MCF 10A (cell line): ENCODE data around the gene PRR4. TPM values are rescaled to one million over a fixed set of nuclear protein-coding genes. Genes with fewer than 3 reads are reported as not detected.
A peak's percentile ranks its signal among the peaks of the same experiment; 100 is the strongest.

Source experiments
- BruUV-seq: library from RNA; stranded (reverse); fragments of 400-500 nt; replicated peaks from 2 replicates; lab custom pipeline; 2021; lab: Mats Ljungman, UMichigan
- CTCF ChIA-PET: fragments of 300-600 bp; sonication (Branson Sonifier 250); formaldehyde crosslinking; extraction: SDS; loops from one replicate; lab custom pipeline; 2021; ENCODE audit warnings: antibody characterized with exemption, inconsistent platforms; lab: Yijun Ruan, JAX
- POLR2A ChIA-PET: fragments of 300-600, 350-650 bp; sonication (Branson Sonifier 250); formaldehyde crosslinking; extraction: SDS; loops from one replicate; lab custom pipeline; 2020; ENCODE audit warnings: antibody characterized with exemption, inconsistent platforms; lab: Yijun Ruan, JAX
- DNase-seq: peaks from one replicate; pipeline ENCODE4 v3.0.0-alpha.2; 2018; ENCODE audit not compliant: unreplicated experiment
- H3K27ac Mint-ChIP-seq: one replicate; pipeline ENCODE4 v1.8.0; 2022; ENCODE audit warnings: mild to moderate bottlenecking, low read depth, mixed read lengths; ENCODE audit not compliant: unreplicated experiment
- H3K27me3 Mint-ChIP-seq: one replicate; pipeline ENCODE4 v1.8.0; 2022; ENCODE audit warnings: mixed read lengths; ENCODE audit not compliant: insufficient read depth, unreplicated experiment
- H3K36me3 Mint-ChIP-seq: one replicate; pipeline ENCODE4 v1.8.0; 2022; ENCODE audit warnings: mild to moderate bottlenecking, moderate library complexity, mixed read lengths; ENCODE audit not compliant: insufficient read depth, unreplicated experiment
- H3K4me1 Mint-ChIP-seq: one replicate; pipeline ENCODE4 v1.8.0; 2022; ENCODE audit warnings: mixed read lengths; ENCODE audit not compliant: insufficient read depth, unreplicated experiment
- H3K4me3 Mint-ChIP-seq: one replicate; pipeline ENCODE4 v1.8.0; 2022; ENCODE audit warnings: mild to moderate bottlenecking, moderate library complexity, mixed read lengths; ENCODE audit not compliant: unreplicated experiment
- H3K9me3 Mint-ChIP-seq: one replicate; pipeline ENCODE4 v1.8.0; 2022; ENCODE audit warnings: mixed read lengths; ENCODE audit not compliant: unreplicated experiment
- CTCF ChIP-seq: fragments of 200-600 bp; IDR thresholded peaks from one replicate; pipeline ENCODE4 v1.8.0; 2022; ENCODE audit warnings: antibody characterized with exemption, mild to moderate bottlenecking; ENCODE audit not compliant: unreplicated experiment
- intact Hi-C: fragments of 100-400 bp; cut with micrococcal nuclease; formaldehyde crosslinking; loops from 2 replicates; pipeline ENCODE4 v1.14.1; 2022
- total RNA-seq: library from RNA; stranded (reverse); gene quantifications from 2 replicates; pipeline ENCODE4 v1.2.3, GENCODE V29; 2022

The PRR4 gene
- total RNA-seq, 1 experiment from 2014 or later, result 7.7 TPM

- intact Hi-C loops, result no loop called here
- no TSS peak for BruUV-seq
- CTCF ChIA-PET, result interaction anchor here (0.6 to 0.7 kb wide), 2 partner anchors 90 to 210 kb away, joined by 3 to 4 read pairs; no protein-coding TSS in a partner anchor
- H3K9me3 Mint-ChIP-seq, result peaks cover 8% of the 10 kb centered on the region
- H3K27me3 Mint-ChIP-seq, result no peaks in the 10 kb centered on the region
- H3K4me3 Mint-ChIP-seq, result no peak overlapping the region
- H3K36me3 Mint-ChIP-seq, result no peaks in the 10 kb centered on the region
- TF ChIP-seq CTCF, result no peak
- H3K27ac Mint-ChIP-seq, result no peak overlapping the region
- DNase-seq, result no peak
- POLR2A ChIA-PET, result no interaction called here
- H3K4me1 Mint-ChIP-seq, result no peaks in the 10 kb centered on the region
These were observed 12.1 kb upstream of the PRR4 start for GRCh38 chr12:10861366-10861765.

GRCh38 chr12:10855807-10856206, 6.5 kb upstream of the PRR4 start:
- H3K9me3 Mint-ChIP-seq, result no peaks in the 10 kb centered on the region
- ChIA-PET POLR2A (interaction anchor here (0.7 kb wide), 1 partner anchor 633 kb away, joined by 3 read pairs; no protein-coding TSS in a partner anchor), CTCF (interaction anchor here (0.7 kb wide), 1 partner anchor 630 kb away, joined by 3 read pairs; no protein-coding TSS in a partner anchor)
- H3K36me3 Mint-ChIP-seq, result peaks cover 7% of the 10 kb centered on the region
- H3K27ac Mint-ChIP-seq, result no peak overlapping the region
- intact Hi-C loops, result no loop called here
- no TSS peak for BruUV-seq
- H3K27me3 Mint-ChIP-seq, result no peaks in the 10 kb centered on the region
- no peak for DNase-seq
- H3K4me1 Mint-ChIP-seq, result peaks cover 15% of the 10 kb centered on the region
- no peak for TF ChIP-seq CTCF
- H3K4me3 Mint-ChIP-seq, result no peak overlapping the region

- intact Hi-C loops, result no loop called here
- Mint-ChIP-seq H3K27me3 (no peaks in the 10 kb centered on the region), H3K36me3 (peaks cover 8% of the 10 kb centered on the region), H3K4me1 (peaks cover 15% of the 10 kb centered on the region), H3K27ac (no peak overlapping the region), H3K9me3 (no peaks in the 10 kb centered on the region), H3K4me3 (no peak overlapping the region)
- CTCF ChIA-PET, result interaction anchor here (1.2 kb wide), 1 partner anchor 83 kb away, joined by 5 read pairs; no protein-coding TSS in a partner anchor
- BruUV-seq, result no TSS peak
- POLR2A ChIA-PET, result no interaction called here
- DNase-seq, result no peak
- no peak for TF ChIP-seq CTCF
These were observed 4.5 kb upstream of the PRR4 start for GRCh38 chr12:10853776-10854175.

- Mint-ChIP-seq H3K27me3 (no peaks in the 10 kb centered on the region), H3K4me3 (no peak overlapping the region), H3K27ac (peak overlapping the region; percentile 7), H3K4me1 (peaks cover 15% of the 10 kb centered on the region), H3K36me3 (peaks cover 20% of the 10 kb centered on the region), H3K9me3 (no peaks in the 10 kb centered on the region)
- TF ChIP-seq CTCF, result no peak
- intact Hi-C loops, result no loop called here
- CTCF ChIA-PET, result no interaction called here
- POLR2A ChIA-PET, result no interaction called here
- DNase-seq, result peak; percentile 11
- no TSS peak for BruUV-seq
These were observed 2.1 kb upstream of the PRR4 start for GRCh38 chr12:10851243-10851858.
